RCC 7860 (cell line): ENCODE measurements around the gene HACD4.
"Not testable (repeated sequence)": the region's sequence is repeated elsewhere in the genome, so short reads cannot be mapped to it uniquely, and the experiment has no call there.

ENCODE experiments used
- DNase-seq: peaks from one replicate; pipeline ENCODE4 v3.0.0-alpha.2; 2015; ENCODE audit warnings: low spot score
- FAIRE-seq: peaks from 2 replicates; lab custom pipeline; 2012; peaks lifted over from hg19 to GRCh38; lab: Jason Lieb, UNC

HACD4 gene

GRCh38 chr9:20973246-20973947 is 58.0 kb downstream of the HACD4 start:
- not testable (repeated sequence) for FAIRE-seq, DNase-seq

GRCh38 chr9:20972684-20973083 is 58.8 kb downstream of the HACD4 start:
- DNase-seq, result no peak
- no peak for FAIRE-seq

GRCh38 chr9:20962536-20963225 is 68.8 kb downstream of the HACD4 start:
- FAIRE-seq, result no peak
- DNase-seq, result no peak

- DNase-seq, result no peak
- no peak for FAIRE-seq
Measured at GRCh38 chr9:20950707-20951106, 80.7 kb downstream of the HACD4 start.
